Neural crest cell (in vitro differentiated cells): ENCODE data around the gene SRR. TPM values are rescaled to one million over a fixed set of nuclear protein-coding genes. Genes with fewer than 3 reads are reported as not detected.
A peak's percentile ranks its signal among the peaks of the same experiment; 100 is the strongest.

Experiments
- DNase-seq: peaks from one replicate; pipeline ENCODE4 v3.0.0; 2021; ENCODE audit warnings: low read depth, mixed read lengths, low spot score
- H3K27ac Mint-ChIP-seq: one replicate; pipeline ENCODE4 v1.8.0; 2021; ENCODE audit warnings: mild to moderate bottlenecking, mixed read lengths; ENCODE audit not compliant: unreplicated experiment
- H3K27me3 Mint-ChIP-seq: 2 replicates; pipeline ENCODE4 v1.8.0; 2021; ENCODE audit warnings: low read depth, mild to moderate bottlenecking, mixed read lengths
- H3K36me3 Mint-ChIP-seq: 2 replicates; pipeline ENCODE4 v1.8.0; 2021; ENCODE audit warnings: low read depth, mild to moderate bottlenecking, mixed read lengths
- H3K4me1 Mint-ChIP-seq: 2 replicates; pipeline ENCODE4 v1.8.0; 2021; ENCODE audit warnings: mixed read lengths
- H3K4me3 Mint-ChIP-seq: one replicate; pipeline ENCODE4 v1.8.0; 2021; ENCODE audit warnings: mild to moderate bottlenecking, mixed read lengths
- H3K9me3 Mint-ChIP-seq: 2 replicates; pipeline ENCODE4 v1.8.0; 2021; ENCODE audit warnings: mixed read lengths
- CTCF ChIP-seq: fragments of 200-600 bp; sonication (generic); conservative IDR thresholded peaks from 2 replicates; pipeline ENCODE4 v1.5.0; 2021; ENCODE audit warnings: antibody characterized with exemption, mild to moderate bottlenecking
- total RNA-seq: library from RNA; stranded (reverse); gene quantifications from 2 replicates; pipeline ENCODE4 v1.2.1, GENCODE V29; 2021

The SRR gene
- total RNA-seq, 1 donor from 2014 or later: 35.7 TPM

GRCh38 chr17:2347805-2348685, 44.3 kb downstream of the SRR start:
- peak overlapping the region; percentile 76 for H3K4me3 Mint-ChIP-seq

GRCh38 chr17:2351269-2351668, 47.5 kb downstream of the SRR start:
- no peaks in the 10 kb centered on the region for H3K36me3 Mint-ChIP-seq
- no peak for DNase-seq
- peaks cover 13% of the 10 kb centered on the region for H3K4me1 Mint-ChIP-seq
- H3K4me3 Mint-ChIP-seq: no peak overlapping the region
- H3K27me3 Mint-ChIP-seq: no peaks in the 10 kb centered on the region
- H3K9me3 Mint-ChIP-seq: no peaks in the 10 kb centered on the region
- TF ChIP-seq CTCF: no peak
- H3K27ac Mint-ChIP-seq: no peak overlapping the region

More at GRCh38 chr17:2347805-2348685, 44.3 kb downstream of the SRR start:
- peaks cover 13% of the 10 kb centered on the region for H3K4me1 Mint-ChIP-seq
- TF ChIP-seq CTCF: no peak
- H3K9me3 Mint-ChIP-seq: no peaks in the 10 kb centered on the region
- H3K27ac Mint-ChIP-seq: peak overlapping the region; percentile 82
- no peaks in the 10 kb centered on the region for H3K27me3 Mint-ChIP-seq
- no peaks in the 10 kb centered on the region for H3K36me3 Mint-ChIP-seq
- peak; percentile 39 for DNase-seq

- TF ChIP-seq CTCF: no peak
- Mint-ChIP-seq H3K27ac (no peak overlapping the region), H3K36me3 (no peaks in the 10 kb centered on the region), H3K4me1 (no peaks in the 10 kb centered on the region), H3K9me3 (no peaks in the 10 kb centered on the region), H3K27me3 (no peaks in the 10 kb centered on the region), H3K4me3 (no peak overlapping the region)
- DNase-seq: no peak
Observed at GRCh38 chr17:2354311-2354710, 50.6 kb downstream of the SRR start.

GRCh38 chr17:2357237-2357636, 53.5 kb downstream of the SRR start:
- Mint-ChIP-seq H3K27me3 (no peaks in the 10 kb centered on the region), H3K36me3 (no peaks in the 10 kb centered on the region), H3K4me1 (no peaks in the 10 kb centered on the region), H3K4me3 (no peak overlapping the region), H3K27ac (no peak overlapping the region), H3K9me3 (no peaks in the 10 kb centered on the region)
- no peak for DNase-seq
- TF ChIP-seq CTCF: no peak

- no peak for TF ChIP-seq CTCF
- Mint-ChIP-seq H3K27me3 (no peaks in the 10 kb centered on the region), H3K27ac (no peak overlapping the region), H3K4me1 (no peaks in the 10 kb centered on the region), H3K36me3 (no peaks in the 10 kb centered on the region), H3K4me3 (no peak overlapping the region), H3K9me3 (no peaks in the 10 kb centered on the region)
- DNase-seq: no peak
Observed at GRCh38 chr17:2357931-2358434, 54.2 kb downstream of the SRR start.
